Neural cell (in vitro differentiated cells): ENCODE measurements around the gene PPM1G.

Experiments
- EP300 ChIP-seq: fragments of 450-650 bp; conservative IDR thresholded peaks from 2 replicates; pipeline ENCODE4 v1.6.1; 2014; ENCODE audit warnings: antibody characterized with exemption, mild to moderate bottlenecking, moderate library complexity; ENCODE audit not compliant: poor library complexity, severe bottlenecking
- MXI1 ChIP-seq: fragments of 450-650 bp; conservative IDR thresholded peaks from 2 replicates; pipeline ENCODE4 v1.6.1; 2014; ENCODE audit warnings: antibody characterized with exemption, mild to moderate bottlenecking; ENCODE audit not compliant: poor library complexity, severe bottlenecking
- POLR2AphosphoS5 ChIP-seq: IDR thresholded peaks from 2 replicates; pipeline ENCODE4 v1.6.1; 2012
- RAD21 ChIP-seq: fragments of 450-650 bp; conservative IDR thresholded peaks from 2 replicates; pipeline ENCODE4 v1.6.1; 2014; ENCODE audit warnings: antibody characterized with exemption, mild to moderate bottlenecking, moderate library complexity
- TAF1 ChIP-seq: IDR thresholded peaks from 2 replicates; pipeline ENCODE4 v1.6.1; 2012; ENCODE audit warnings: low read depth
- TF ChIP-seq, protein P1 (sequence below): fragments of 450-650 bp; IDR thresholded peaks from 2 replicates; pipeline ENCODE4 v1.5.1; 2014; ENCODE audit warnings: antibody characterized with exemption, mild to moderate bottlenecking, moderate library complexity; ENCODE audit not compliant: poor library complexity, severe bottlenecking
- TF ChIP-seq, protein P2 (sequence below): IDR thresholded peaks from 2 replicates; pipeline ENCODE4 v1.6.1; 2012; ENCODE audit warnings: borderline replicate concordance

DNA sequence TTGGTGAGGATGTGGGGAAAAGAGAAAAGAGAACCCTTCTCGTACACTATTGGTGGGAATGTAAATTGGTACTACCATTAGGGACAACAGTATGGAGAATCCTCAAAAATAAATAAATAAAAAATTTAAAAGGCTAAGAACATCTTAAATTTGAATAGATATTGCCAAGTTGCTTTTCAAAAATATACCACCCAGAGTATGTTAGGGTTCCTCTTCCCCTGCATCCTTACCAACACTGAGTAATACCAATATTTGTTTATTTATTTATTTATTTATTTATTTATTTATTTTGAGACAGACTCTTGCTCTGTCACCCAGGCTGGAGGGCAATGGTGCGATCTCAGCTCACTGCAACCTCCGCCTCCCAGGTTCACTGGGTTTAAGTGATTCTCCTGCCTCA is 13.6 kb upstream of the PPM1G start:
- TF ChIP-seq, protein P1, sequence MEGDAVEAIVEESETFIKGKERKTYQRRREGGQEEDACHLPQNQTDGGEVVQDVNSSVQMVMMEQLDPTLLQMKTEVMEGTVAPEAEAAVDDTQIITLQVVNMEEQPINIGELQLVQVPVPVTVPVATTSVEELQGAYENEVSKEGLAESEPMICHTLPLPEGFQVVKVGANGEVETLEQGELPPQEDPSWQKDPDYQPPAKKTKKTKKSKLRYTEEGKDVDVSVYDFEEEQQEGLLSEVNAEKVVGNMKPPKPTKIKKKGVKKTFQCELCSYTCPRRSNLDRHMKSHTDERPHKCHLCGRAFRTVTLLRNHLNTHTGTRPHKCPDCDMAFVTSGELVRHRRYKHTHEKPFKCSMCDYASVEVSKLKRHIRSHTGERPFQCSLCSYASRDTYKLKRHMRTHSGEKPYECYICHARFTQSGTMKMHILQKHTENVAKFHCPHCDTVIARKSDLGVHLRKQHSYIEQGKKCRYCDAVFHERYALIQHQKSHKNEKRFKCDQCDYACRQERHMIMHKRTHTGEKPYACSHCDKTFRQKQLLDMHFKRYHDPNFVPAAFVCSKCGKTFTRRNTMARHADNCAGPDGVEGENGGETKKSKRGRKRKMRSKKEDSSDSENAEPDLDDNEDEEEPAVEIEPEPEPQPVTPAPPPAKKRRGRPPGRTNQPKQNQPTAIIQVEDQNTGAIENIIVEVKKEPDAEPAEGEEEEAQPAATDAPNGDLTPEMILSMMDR = no peak
- TF ChIP-seq, protein P2, sequence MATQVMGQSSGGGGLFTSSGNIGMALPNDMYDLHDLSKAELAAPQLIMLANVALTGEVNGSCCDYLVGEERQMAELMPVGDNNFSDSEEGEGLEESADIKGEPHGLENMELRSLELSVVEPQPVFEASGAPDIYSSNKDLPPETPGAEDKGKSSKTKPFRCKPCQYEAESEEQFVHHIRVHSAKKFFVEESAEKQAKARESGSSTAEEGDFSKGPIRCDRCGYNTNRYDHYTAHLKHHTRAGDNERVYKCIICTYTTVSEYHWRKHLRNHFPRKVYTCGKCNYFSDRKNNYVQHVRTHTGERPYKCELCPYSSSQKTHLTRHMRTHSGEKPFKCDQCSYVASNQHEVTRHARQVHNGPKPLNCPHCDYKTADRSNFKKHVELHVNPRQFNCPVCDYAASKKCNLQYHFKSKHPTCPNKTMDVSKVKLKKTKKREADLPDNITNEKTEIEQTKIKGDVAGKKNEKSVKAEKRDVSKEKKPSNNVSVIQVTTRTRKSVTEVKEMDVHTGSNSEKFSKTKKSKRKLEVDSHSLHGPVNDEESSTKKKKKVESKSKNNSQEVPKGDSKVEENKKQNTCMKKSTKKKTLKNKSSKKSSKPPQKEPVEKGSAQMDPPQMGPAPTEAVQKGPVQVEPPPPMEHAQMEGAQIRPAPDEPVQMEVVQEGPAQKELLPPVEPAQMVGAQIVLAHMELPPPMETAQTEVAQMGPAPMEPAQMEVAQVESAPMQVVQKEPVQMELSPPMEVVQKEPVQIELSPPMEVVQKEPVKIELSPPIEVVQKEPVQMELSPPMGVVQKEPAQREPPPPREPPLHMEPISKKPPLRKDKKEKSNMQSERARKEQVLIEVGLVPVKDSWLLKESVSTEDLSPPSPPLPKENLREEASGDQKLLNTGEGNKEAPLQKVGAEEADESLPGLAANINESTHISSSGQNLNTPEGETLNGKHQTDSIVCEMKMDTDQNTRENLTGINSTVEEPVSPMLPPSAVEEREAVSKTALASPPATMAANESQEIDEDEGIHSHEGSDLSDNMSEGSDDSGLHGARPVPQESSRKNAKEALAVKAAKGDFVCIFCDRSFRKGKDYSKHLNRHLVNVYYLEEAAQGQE = no peak
- TF ChIP-seq MXI1 = no peak
- no peak for TF ChIP-seq POLR2AphosphoS5
- TF ChIP-seq TAF1 = no peak
- no peak for TF ChIP-seq RAD21
- TF ChIP-seq EP300 = no peak
